Liver (tissue), 3 donors: ENCODE measurements around the gene USP17L11.
"Not testable (repeated sequence)": the region's sequence is repeated elsewhere in the genome, so short reads cannot be mapped to it uniquely, and the experiment has no call there.

Source experiments
- CTCF ChIP-seq: fragments of 150-350 bp; IDR thresholded peaks from 2 replicates; pipeline ENCODE4 v1.5.1; 2017; ENCODE audit warnings: improper control_type of control experiment, low read depth, low read length; ENCODE audit not compliant: missing input control
- FOXA1 ChIP-seq: IDR thresholded peaks from 2 replicates; pipeline ENCODE4 v1.6.1; 2016; ENCODE audit warnings: antibody characterized with exemption
- FOXA2 ChIP-seq: IDR thresholded peaks from 2 replicates; pipeline ENCODE4 v1.6.1; 2016; ENCODE audit warnings: antibody characterized with exemption
- GABPA ChIP-seq, 2 donors: IDR thresholded peaks in 1 of 2; conservative IDR thresholded peaks in 1 of 2; 2 replicates each; pipeline ENCODE4 v1.6.1; 2016; ENCODE audit warnings: antibody characterized with exemption in 2 of 2, mild to moderate bottlenecking in 1 of 2, moderate library complexity in 1 of 2
- HNF4G ChIP-seq: IDR thresholded peaks from 2 replicates; pipeline ENCODE4 v1.6.1; 2016; ENCODE audit warnings: antibody characterized with exemption
- JUND ChIP-seq, 2 donors: IDR thresholded peaks; 2 replicates each; pipeline ENCODE4 v1.6.1; 2016; ENCODE audit warnings: antibody characterized with exemption in 2 of 2
- RAD21 ChIP-seq, 2 donors: IDR thresholded peaks; 2 replicates each; pipeline ENCODE4 v1.6.1; 2016; ENCODE audit warnings: antibody characterized with exemption in 2 of 2, mild to moderate bottlenecking in 2 of 2
- REST ChIP-seq: IDR thresholded peaks from 2 replicates; pipeline ENCODE4 v1.6.1; 2016; ENCODE audit warnings: antibody characterized with exemption, mild to moderate bottlenecking
- RXRA ChIP-seq, 2 donors: IDR thresholded peaks; 2 replicates each; pipeline ENCODE4 v1.6.1; 2017 to 2018; ENCODE audit warnings: antibody characterized with exemption in 2 of 2, mild to moderate bottlenecking in 1 of 2
- TAF1 ChIP-seq: conservative IDR thresholded peaks from 2 replicates; pipeline ENCODE4 v1.6.1; 2016; ENCODE audit warnings: antibody characterized with exemption, mild to moderate bottlenecking
- YY1 ChIP-seq: IDR thresholded peaks from 2 replicates; pipeline ENCODE4 v1.6.1; 2016; ENCODE audit warnings: antibody characterized with exemption, mild to moderate bottlenecking
- TF ChIP-seq, protein P1 (sequence below): IDR thresholded peaks from 2 replicates; pipeline ENCODE4 v1.6.1; 2016; ENCODE audit warnings: antibody characterized with exemption
- TF ChIP-seq, protein P2 (sequence below): IDR thresholded peaks from 2 replicates; pipeline ENCODE4 v1.6.1; 2016; ENCODE audit warnings: antibody characterized with exemption
- TF ChIP-seq, protein P3 (sequence below): IDR thresholded peaks from 2 replicates; pipeline ENCODE4 v1.6.1; 2016; ENCODE audit warnings: antibody characterized with exemption
- donor health status: healthy.
- donor health status: healthy.

GRCh38 chr4:9219852-9220251 lies 4.6 kb downstream of the USP17L11 start, which contains the start of gene USP17L12:
- TF ChIP-seq YY1; CTCF; RAD21 (IDR thresholded peaks at IDR 0.05); GABPA (IDR thresholded peaks at IDR 0.05 in 1 of 2, conservative IDR thresholded peaks at IDR 0.05 in 1 of 2); REST; FOXA1; RXRA (IDR thresholded peaks at IDR 0.05); JUND (IDR thresholded peaks at IDR 0.05); HNF4G; FOXA2; TAF1: not testable (repeated sequence)
- TF ChIP-seq, protein P1, sequence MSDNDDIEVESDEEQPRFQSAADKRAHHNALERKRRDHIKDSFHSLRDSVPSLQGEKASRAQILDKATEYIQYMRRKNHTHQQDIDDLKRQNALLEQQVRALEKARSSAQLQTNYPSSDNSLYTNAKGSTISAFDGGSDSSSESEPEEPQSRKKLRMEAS, result not testable (repeated sequence)
- TF ChIP-seq, protein P2, sequence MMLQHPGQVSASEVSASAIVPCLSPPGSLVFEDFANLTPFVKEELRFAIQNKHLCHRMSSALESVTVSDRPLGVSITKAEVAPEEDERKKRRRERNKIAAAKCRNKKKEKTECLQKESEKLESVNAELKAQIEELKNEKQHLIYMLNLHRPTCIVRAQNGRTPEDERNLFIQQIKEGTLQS, result not testable (repeated sequence)
- TF ChIP-seq, protein P3, sequence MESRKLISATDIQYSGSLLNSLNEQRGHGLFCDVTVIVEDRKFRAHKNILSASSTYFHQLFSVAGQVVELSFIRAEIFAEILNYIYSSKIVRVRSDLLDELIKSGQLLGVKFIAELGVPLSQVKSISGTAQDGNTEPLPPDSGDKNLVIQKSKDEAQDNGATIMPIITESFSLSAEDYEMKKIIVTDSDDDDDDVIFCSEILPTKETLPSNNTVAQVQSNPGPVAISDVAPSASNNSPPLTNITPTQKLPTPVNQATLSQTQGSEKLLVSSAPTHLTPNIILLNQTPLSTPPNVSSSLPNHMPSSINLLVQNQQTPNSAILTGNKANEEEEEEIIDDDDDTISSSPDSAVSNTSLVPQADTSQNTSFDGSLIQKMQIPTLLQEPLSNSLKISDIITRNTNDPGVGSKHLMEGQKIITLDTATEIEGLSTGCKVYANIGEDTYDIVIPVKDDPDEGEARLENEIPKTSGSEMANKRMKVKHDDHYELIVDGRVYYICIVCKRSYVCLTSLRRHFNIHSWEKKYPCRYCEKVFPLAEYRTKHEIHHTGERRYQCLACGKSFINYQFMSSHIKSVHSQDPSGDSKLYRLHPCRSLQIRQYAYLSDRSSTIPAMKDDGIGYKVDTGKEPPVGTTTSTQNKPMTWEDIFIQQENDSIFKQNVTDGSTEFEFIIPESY, result not testable (repeated sequence)
